OCI-LY3 (cell line): ENCODE data around the gene LRP2BP.

Experiments
- EZH2phosphoT487 ChIP-seq: fragments of 200-600 bp; shearing (Covaris generic); IDR thresholded peaks from 2 replicates; pipeline ENCODE4 v1.6.1; 2018; ENCODE audit warnings: antibody characterized with exemption, mixed run types, low read depth
- TF ChIP-seq, protein P1 (sequence below): fragments of 200-600, 300-600 bp; sonication (generic); IDR thresholded peaks from 2 replicates; pipeline ENCODE4 v1.5.1; 2014; ENCODE audit warnings: antibody characterized with exemption, low read length, low read depth

DNA sequence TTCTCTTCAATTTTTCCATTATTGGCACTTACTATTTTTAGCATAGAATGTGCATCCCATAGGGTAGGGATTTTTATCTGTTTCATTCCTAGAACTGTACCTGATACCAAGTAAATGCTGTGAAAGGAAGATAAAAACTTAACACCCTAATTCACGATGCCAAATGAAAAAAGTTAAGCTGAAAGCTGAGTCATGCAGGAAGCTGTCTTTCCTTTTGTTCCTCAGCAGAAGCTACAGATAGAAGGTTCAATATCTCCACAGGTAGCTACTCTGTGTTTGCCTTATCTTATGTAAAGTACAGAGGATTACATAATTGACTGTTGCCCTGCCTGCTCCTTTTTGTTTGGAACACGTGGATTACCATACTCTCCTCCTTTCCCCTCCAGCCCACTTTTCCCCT lies 77.0 kb downstream of the LRP2BP start:
- TF ChIP-seq, protein P1, sequence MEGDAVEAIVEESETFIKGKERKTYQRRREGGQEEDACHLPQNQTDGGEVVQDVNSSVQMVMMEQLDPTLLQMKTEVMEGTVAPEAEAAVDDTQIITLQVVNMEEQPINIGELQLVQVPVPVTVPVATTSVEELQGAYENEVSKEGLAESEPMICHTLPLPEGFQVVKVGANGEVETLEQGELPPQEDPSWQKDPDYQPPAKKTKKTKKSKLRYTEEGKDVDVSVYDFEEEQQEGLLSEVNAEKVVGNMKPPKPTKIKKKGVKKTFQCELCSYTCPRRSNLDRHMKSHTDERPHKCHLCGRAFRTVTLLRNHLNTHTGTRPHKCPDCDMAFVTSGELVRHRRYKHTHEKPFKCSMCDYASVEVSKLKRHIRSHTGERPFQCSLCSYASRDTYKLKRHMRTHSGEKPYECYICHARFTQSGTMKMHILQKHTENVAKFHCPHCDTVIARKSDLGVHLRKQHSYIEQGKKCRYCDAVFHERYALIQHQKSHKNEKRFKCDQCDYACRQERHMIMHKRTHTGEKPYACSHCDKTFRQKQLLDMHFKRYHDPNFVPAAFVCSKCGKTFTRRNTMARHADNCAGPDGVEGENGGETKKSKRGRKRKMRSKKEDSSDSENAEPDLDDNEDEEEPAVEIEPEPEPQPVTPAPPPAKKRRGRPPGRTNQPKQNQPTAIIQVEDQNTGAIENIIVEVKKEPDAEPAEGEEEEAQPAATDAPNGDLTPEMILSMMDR: no peak
- TF ChIP-seq EZH2phosphoT487: no peak
